ENCODE measurements around the gene SYT2.
"Not testable (repeated sequence)": the region's sequence is repeated elsewhere in the genome, so short reads cannot be mapped to it uniquely, and the experiment has no call there.

Gene SYT2

GRCh38 chr1:202554619-202555018 is 155.6 kb downstream of the SYT2 start:
- H3K27ac ChIP-seq (ENCODE audit: insufficient read depth, low read length, poor library complexity, severe bottlenecking); H3K27me3 ChIP-seq (replicated peaks; ENCODE audit: control insufficient read depth, insufficient read depth, low read length, poor library complexity, severe bottlenecking); H3K4me1 ChIP-seq (ENCODE audit: control insufficient read depth, insufficient read depth, low read length, poor library complexity, severe bottlenecking); H3K4me3 ChIP-seq (ENCODE audit: insufficient read depth, low read depth, low read length, poor library complexity, severe bottlenecking); H3K9me3 ChIP-seq (ENCODE audit: control insufficient read depth, low read length); DNase-seq; H3K36me3 ChIP-seq (ENCODE audit: control insufficient read depth, insufficient read depth, low read length): not testable (repeated sequence)

GRCh38 chr1:202553560-202554038 is 156.7 kb downstream of the SYT2 start:
- Histone ChIP-seq H3K4me1 (ENCODE audit: control insufficient read depth, insufficient read depth, low read length, poor library complexity, severe bottlenecking) (no peaks in the 10 kb centered on the region), H3K36me3 (ENCODE audit: control insufficient read depth, insufficient read depth, low read length) (no peaks in the 10 kb centered on the region), H3K27me3 (replicated peaks; ENCODE audit: control insufficient read depth, insufficient read depth, low read length, poor library complexity, severe bottlenecking) (no peaks in the 10 kb centered on the region), H3K4me3 (ENCODE audit: insufficient read depth, low read depth, low read length, poor library complexity, severe bottlenecking) (no peak overlapping the region), H3K9me3 (ENCODE audit: control insufficient read depth, low read length) (no peaks in the 10 kb centered on the region), H3K27ac (ENCODE audit: insufficient read depth, low read length, poor library complexity, severe bottlenecking) (no peak overlapping the region)
- DNase-seq = no peak

- not testable (repeated sequence) for H3K4me3 ChIP-seq (ENCODE audit: insufficient read depth, low read depth, low read length, poor library complexity, severe bottlenecking); H3K9me3 ChIP-seq (ENCODE audit: control insufficient read depth, low read length); H3K27ac ChIP-seq (ENCODE audit: insufficient read depth, low read length, poor library complexity, severe bottlenecking)
These were observed 157.2 kb downstream of the SYT2 start for GRCh38 chr1:202553078-202553477.

GRCh38 chr1:202552615-202553014 is 157.6 kb downstream of the SYT2 start:
- not testable (repeated sequence) for H3K4me1 ChIP-seq (ENCODE audit: control insufficient read depth, insufficient read depth, low read length, poor library complexity, severe bottlenecking); H3K4me3 ChIP-seq (ENCODE audit: insufficient read depth, low read depth, low read length, poor library complexity, severe bottlenecking); H3K36me3 ChIP-seq (ENCODE audit: control insufficient read depth, insufficient read depth, low read length); DNase-seq; H3K9me3 ChIP-seq (ENCODE audit: control insufficient read depth, low read length); H3K27ac ChIP-seq (ENCODE audit: insufficient read depth, low read length, poor library complexity, severe bottlenecking); H3K27me3 ChIP-seq (replicated peaks; ENCODE audit: control insufficient read depth, insufficient read depth, low read length, poor library complexity, severe bottlenecking)

More at GRCh38 chr1:202553078-202553477, 157.2 kb downstream of the SYT2 start:
- H3K36me3 ChIP-seq (ENCODE audit: control insufficient read depth, insufficient read depth, low read length); DNase-seq; H3K27me3 ChIP-seq (replicated peaks; ENCODE audit: control insufficient read depth, insufficient read depth, low read length, poor library complexity, severe bottlenecking); H3K4me1 ChIP-seq (ENCODE audit: control insufficient read depth, insufficient read depth, low read length, poor library complexity, severe bottlenecking): not testable (repeated sequence)

- Histone ChIP-seq H3K4me3 (ENCODE audit: insufficient read depth, low read depth, low read length, poor library complexity, severe bottlenecking) (no peak overlapping the region), H3K9me3 (ENCODE audit: control insufficient read depth, low read length) (no peaks in the 10 kb centered on the region), H3K27ac (ENCODE audit: insufficient read depth, low read length, poor library complexity, severe bottlenecking) (no peak overlapping the region), H3K27me3 (replicated peaks; ENCODE audit: control insufficient read depth, insufficient read depth, low read length, poor library complexity, severe bottlenecking) (no peaks in the 10 kb centered on the region), H3K4me1 (ENCODE audit: control insufficient read depth, insufficient read depth, low read length, poor library complexity, severe bottlenecking) (no peaks in the 10 kb centered on the region), H3K36me3 (ENCODE audit: control insufficient read depth, insufficient read depth, low read length) (no peaks in the 10 kb centered on the region)
- DNase-seq = no peak
These were observed 158.6 kb downstream of the SYT2 start for GRCh38 chr1:202551683-202552082.

GRCh38 chr1:202550088-202550487 is 160.2 kb downstream of the SYT2 start:
- not testable (repeated sequence) for H3K4me1 ChIP-seq (ENCODE audit: control insufficient read depth, insufficient read depth, low read length, poor library complexity, severe bottlenecking); H3K27me3 ChIP-seq (replicated peaks; ENCODE audit: control insufficient read depth, insufficient read depth, low read length, poor library complexity, severe bottlenecking); H3K4me3 ChIP-seq (ENCODE audit: insufficient read depth, low read depth, low read length, poor library complexity, severe bottlenecking); H3K9me3 ChIP-seq (ENCODE audit: control insufficient read depth, low read length); H3K36me3 ChIP-seq (ENCODE audit: control insufficient read depth, insufficient read depth, low read length); H3K27ac ChIP-seq (ENCODE audit: insufficient read depth, low read length, poor library complexity, severe bottlenecking); DNase-seq

- Histone ChIP-seq H3K4me3 (ENCODE audit: insufficient read depth, low read depth, low read length, poor library complexity, severe bottlenecking) (no peak overlapping the region), H3K9me3 (ENCODE audit: control insufficient read depth, low read length) (no peaks in the 10 kb centered on the region), H3K4me1 (ENCODE audit: control insufficient read depth, insufficient read depth, low read length, poor library complexity, severe bottlenecking) (no peaks in the 10 kb centered on the region), H3K27me3 (replicated peaks; ENCODE audit: control insufficient read depth, insufficient read depth, low read length, poor library complexity, severe bottlenecking) (no peaks in the 10 kb centered on the region), H3K36me3 (ENCODE audit: control insufficient read depth, insufficient read depth, low read length) (no peaks in the 10 kb centered on the region), H3K27ac (ENCODE audit: insufficient read depth, low read length, poor library complexity, severe bottlenecking) (no peak overlapping the region)
- DNase-seq = no peak
These were observed 163.0 kb downstream of the SYT2 start for GRCh38 chr1:202547215-202547614.

GRCh38 chr1:202546796-202547195 is 163.5 kb downstream of the SYT2 start:
- not testable (repeated sequence) for H3K4me1 ChIP-seq (ENCODE audit: control insufficient read depth, insufficient read depth, low read length, poor library complexity, severe bottlenecking); H3K27me3 ChIP-seq (replicated peaks; ENCODE audit: control insufficient read depth, insufficient read depth, low read length, poor library complexity, severe bottlenecking); H3K27ac ChIP-seq (ENCODE audit: insufficient read depth, low read length, poor library complexity, severe bottlenecking); H3K36me3 ChIP-seq (ENCODE audit: control insufficient read depth, insufficient read depth, low read length); H3K4me3 ChIP-seq (ENCODE audit: insufficient read depth, low read depth, low read length, poor library complexity, severe bottlenecking); H3K9me3 ChIP-seq (ENCODE audit: control insufficient read depth, low read length); DNase-seq

- not testable (repeated sequence) for H3K9me3 ChIP-seq (ENCODE audit: control insufficient read depth, low read length); H3K4me1 ChIP-seq (ENCODE audit: control insufficient read depth, insufficient read depth, low read length, poor library complexity, severe bottlenecking); H3K27ac ChIP-seq (ENCODE audit: insufficient read depth, low read length, poor library complexity, severe bottlenecking); H3K27me3 ChIP-seq (replicated peaks; ENCODE audit: control insufficient read depth, insufficient read depth, low read length, poor library complexity, severe bottlenecking); H3K4me3 ChIP-seq (ENCODE audit: insufficient read depth, low read depth, low read length, poor library complexity, severe bottlenecking); DNase-seq; H3K36me3 ChIP-seq (ENCODE audit: control insufficient read depth, insufficient read depth, low read length)
These were observed 163.9 kb downstream of the SYT2 start for GRCh38 chr1:202546377-202546776.

GRCh38 chr1:202545647-202546303 is 164.5 kb downstream of the SYT2 start:
- not testable (repeated sequence) for H3K4me1 ChIP-seq (ENCODE audit: control insufficient read depth, insufficient read depth, low read length, poor library complexity, severe bottlenecking); H3K4me3 ChIP-seq (ENCODE audit: insufficient read depth, low read depth, low read length, poor library complexity, severe bottlenecking); H3K9me3 ChIP-seq (ENCODE audit: control insufficient read depth, low read length); DNase-seq; H3K36me3 ChIP-seq (ENCODE audit: control insufficient read depth, insufficient read depth, low read length); H3K27me3 ChIP-seq (replicated peaks; ENCODE audit: control insufficient read depth, insufficient read depth, low read length, poor library complexity, severe bottlenecking); H3K27ac ChIP-seq (ENCODE audit: insufficient read depth, low read length, poor library complexity, severe bottlenecking)
